SK-N-SH (cell line): ENCODE data around the gene ASB4. TPM values are rescaled to one million over a fixed set of nuclear protein-coding genes. Genes with fewer than 3 reads are reported as not detected.
"Not testable (repeated sequence)": the region's sequence is repeated elsewhere in the genome, so short reads cannot be mapped to it uniquely, and the experiment has no call there.

Experiments used
- CTCF ChIA-PET: fragments of 300-600, 350-600 bp; formaldehyde crosslinking; extraction: SDS; loops from one replicate; lab custom pipeline; 2021; lab: Yijun Ruan, JAX
- POLR2A ChIA-PET: fragments of 350-600 bp; sonication (Branson Sonifier 250); formaldehyde crosslinking; extraction: SDS; loops from one replicate; lab custom pipeline; 2020; ENCODE audit warnings: antibody characterized with exemption, inconsistent platforms; lab: Yijun Ruan, JAX
- DNase-seq: peaks from one replicate; pipeline ENCODE4 v3.0.0; 2012
- H2AFZ ChIP-seq: fragments of 200-600 bp; sonication (generic); 2 replicates; pipeline ENCODE4 v1.8.1; 2016; ENCODE audit warnings: antibody characterized with exemption, mild to moderate bottlenecking, low read depth
- H3F3A ChIP-seq: fragments of 200-600 bp; sonication (generic); replicated peaks from 2 replicates; pipeline ENCODE3; 2016; ENCODE audit warnings: antibody characterized with exemption, mild to moderate bottlenecking; ENCODE audit not compliant: insufficient read depth
- H3K27ac ChIP-seq, 2 experiments: fragments of 200-500 bp in 1 of 2; fragments of 200-600 bp in 1 of 2; sonication (Bioruptor generic) in 1 of 2; sonication (generic), shearing (Covaris generic) in 1 of 2; 2 replicates each; pipeline versions ENCODE4 v1.5.1 to v1.6.1; 2014 to 2016; ENCODE audit warnings: low read depth in 2 of 2, inconsistent platforms in 1 of 2, low read length in 1 of 2, mild to moderate bottlenecking in 1 of 2, mixed read lengths in 1 of 2
- H3K27me3 ChIP-seq: fragments of 200-600 bp; sonication (generic), shearing (Covaris generic); 2 replicates; pipeline ENCODE4 v1.6.1; 2016; ENCODE audit warnings: mixed run types; ENCODE audit not compliant: insufficient read depth
- H3K36me3 ChIP-seq, 2 experiments: fragments of 200-500 bp in 1 of 2; fragments of 200-600 bp in 1 of 2; sonication (Bioruptor generic) in 1 of 2; sonication (generic) in 1 of 2; replicated peaks in 1 of 2; 2 replicates each; pipeline versions ENCODE3 to v1.5.1; 2014 to 2016; ENCODE audit warnings: low read length in 1 of 2, mild to moderate bottlenecking in 1 of 2; ENCODE audit not compliant: insufficient read depth in 2 of 2, control insufficient read depth in 1 of 2
- H3K4me1 ChIP-seq, 2 experiments: fragments of 200-500 bp in 1 of 2; fragments of 200-600 bp in 1 of 2; sonication (Bioruptor generic) in 1 of 2; sonication (generic), shearing (Covaris generic) in 1 of 2; 2 replicates each; pipeline versions ENCODE4 v1.5.1 to v1.6.1; 2014 to 2016; ENCODE audit warnings: low read depth in 1 of 2, low read length in 1 of 2, mixed run types in 1 of 2; ENCODE audit not compliant: insufficient read depth in 2 of 2, control insufficient read depth in 1 of 2
- H3K4me2 ChIP-seq: fragments of 200-600 bp; sonication (generic), shearing (Covaris generic); 2 replicates; pipeline ENCODE4 v1.6.1; 2017; ENCODE audit warnings: mixed run types
- H3K4me3 ChIP-seq, 2 experiments: fragments of 200-500 bp in 1 of 2; fragments of 200-600 bp in 1 of 2; sonication (Bioruptor generic) in 1 of 2; sonication (generic), shearing (Covaris generic) in 1 of 2; 2 replicates each; pipeline versions ENCODE4 v1.5.1 to v1.8.1; 2014 to 2016; ENCODE audit warnings: low read depth in 2 of 2, inconsistent platforms in 1 of 2, low read length in 1 of 2, mild to moderate bottlenecking in 1 of 2, mixed read lengths in 1 of 2, moderate library complexity in 1 of 2
- H3K79me2 ChIP-seq: fragments of 200-600 bp; sonication (generic); 2 replicates; pipeline ENCODE4 v1.8.1; 2017; ENCODE audit warnings: mild to moderate bottlenecking; ENCODE audit not compliant: insufficient read depth
- H3K9ac ChIP-seq: fragments of 200-600 bp; sonication (generic); 2 replicates; pipeline ENCODE4 v1.6.1; 2017; ENCODE audit warnings: mixed run types
- H3K9me2 ChIP-seq: fragments of 200-600 bp; sonication (generic); 2 replicates; pipeline ENCODE4 v1.6.1; 2017; ENCODE audit warnings: mixed run types
- H3K9me3 ChIP-seq: fragments of 200-600 bp; sonication (generic); 2 replicates; pipeline ENCODE4 v1.6.1; 2017; ENCODE audit warnings: mixed run types, mild to moderate bottlenecking, moderate library complexity
- H4K20me1 ChIP-seq: fragments of 200-600 bp; sonication (generic); 2 replicates; pipeline ENCODE4 v1.6.1; 2017; ENCODE audit warnings: mild to moderate bottlenecking, mixed run types; ENCODE audit not compliant: insufficient read depth
- ELF1 ChIP-seq: IDR thresholded peaks from 2 replicates; pipeline ENCODE4 v1.4.0; 2012
- EZH2phosphoT487 ChIP-seq: fragments of 200-600 bp; sonication (generic); IDR thresholded peaks from 2 replicates; pipeline ENCODE4 v1.6.1; 2017; ENCODE audit warnings: low read depth, mixed run types, mild to moderate bottlenecking, antibody characterized with exemption, moderate library complexity, borderline replicate concordance
- FOSL2 ChIP-seq: IDR thresholded peaks from 2 replicates; pipeline ENCODE4 v1.4.0; 2012; ENCODE audit warnings: low read depth, mild to moderate bottlenecking, moderate library complexity, borderline replicate concordance
- GATA2 ChIP-seq: sonication (generic); formaldehyde crosslinking; IDR thresholded peaks from 2 replicates; pipeline ENCODE4 v1.5.0; 2020; ENCODE audit warnings: mild to moderate bottlenecking, missing genetic modification reagents
- JUND ChIP-seq: IDR thresholded peaks from 2 replicates; pipeline ENCODE4 v1.4.0; 2012
- MEF2A ChIP-seq: IDR thresholded peaks from 2 replicates; pipeline ENCODE4 v1.4.0; 2012; ENCODE audit warnings: low read depth, borderline replicate concordance
- NRF1 ChIP-seq: IDR thresholded peaks from 2 replicates; pipeline ENCODE4 v1.6.1; 2012; ENCODE audit warnings: low read depth, mild to moderate bottlenecking, low read length
- RAD21 ChIP-seq: IDR thresholded peaks from 2 replicates; pipeline ENCODE4 v1.6.1; 2012; ENCODE audit warnings: mild to moderate bottlenecking, low read length
- RFX5 ChIP-seq: IDR thresholded peaks from 2 replicates; pipeline ENCODE4 v1.6.1; 2012; ENCODE audit warnings: mild to moderate bottlenecking, improper control_type of control experiment, low read length
- SIN3A ChIP-seq: IDR thresholded peaks from 2 replicates; pipeline ENCODE4 v1.6.1; 2012; ENCODE audit warnings: low read depth, mild to moderate bottlenecking, low read length, moderate library complexity, borderline replicate concordance
- TCF12 ChIP-seq: IDR thresholded peaks from 2 replicates; pipeline ENCODE4 v1.4.0; 2012
- WGBS: methylation state at CpG from one replicate; pipeline ENCODE4 v1.1.6; 2017; ENCODE audit warnings: low lambda C conversion rate; 5-methylcytosine and 5-hydroxymethylcytosine counted together
- polyA plus RNA-seq, 3 experiments: library from polyadenylated mRNA; depleted of rRNA; stranded (reverse); fragments of >200 nt; gene quantifications; 2 replicates each; pipeline ENCODE4 v1.2.3, GENCODE V29; 2012
- TF ChIP-seq, protein P1 (sequence below): fragments of 150-350 bp; IDR thresholded peaks from 2 replicates; pipeline ENCODE4 v1.6.1; 2016; ENCODE audit warnings: mild to moderate bottlenecking, low read depth, low read length
- TF ChIP-seq, protein P2 (sequence below): fragments of 150-350 bp; IDR thresholded peaks from 2 replicates; pipeline ENCODE4 v1.6.1; 2017; ENCODE audit warnings: antibody characterized with exemption, low read length, low read depth, borderline replicate concordance
- TF ChIP-seq, protein P3 (sequence below): IDR thresholded peaks from 2 replicates; pipeline ENCODE4; 2012
- TF ChIP-seq, protein P4 (sequence below): IDR thresholded peaks from 2 replicates; pipeline ENCODE4 v1.4.0; 2012; ENCODE audit warnings: low read depth, borderline replicate concordance

Gene ASB4
- polyA plus RNA-seq, 1 of the 3 experiments (the other 2 are of a cell fraction): not detected

DNA sequence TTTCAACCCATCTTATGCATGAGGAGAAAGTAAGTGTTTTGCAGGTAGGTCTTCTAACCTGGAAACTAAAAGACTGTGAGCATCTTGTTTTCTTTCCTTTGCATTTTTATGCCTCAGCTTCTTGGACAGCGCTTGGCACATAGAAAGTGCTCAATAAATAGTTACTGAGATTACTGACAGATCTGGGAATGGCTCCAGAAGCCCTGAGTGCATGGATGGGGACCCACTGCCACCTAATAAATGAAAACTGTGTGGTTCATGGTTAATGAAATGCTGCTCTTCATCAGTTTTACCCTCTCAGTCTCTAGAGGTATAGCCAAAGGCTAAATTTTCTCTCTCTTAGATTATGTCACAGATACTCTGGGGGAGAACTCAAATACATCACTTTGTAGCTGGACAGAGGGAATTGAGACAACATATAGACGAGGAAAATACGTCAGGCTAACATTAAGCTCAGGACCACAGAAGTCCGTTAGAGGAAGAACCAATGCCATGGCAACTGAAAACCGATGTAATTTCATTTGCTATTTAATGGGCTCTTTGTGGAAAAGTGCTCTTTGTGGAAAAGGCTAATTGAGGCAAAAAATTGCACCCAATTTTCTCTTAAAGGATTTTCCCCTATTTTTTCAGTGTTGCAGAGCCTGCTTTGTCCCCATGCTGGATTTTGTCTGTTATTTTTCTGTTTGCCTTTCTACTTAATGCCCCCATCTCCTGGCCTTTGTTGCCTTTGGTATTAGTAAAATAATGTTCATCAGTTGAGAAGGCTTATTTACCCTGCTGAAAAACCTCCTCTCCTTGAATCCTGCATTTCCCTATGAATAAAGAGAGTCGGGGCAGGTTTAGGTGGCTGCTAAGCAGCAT, 17.8 kb downstream of the ASB4 start:
- no peak overlapping the region for H3K4me3 ChIP-seq
- H3F3A ChIP-seq: peaks cover 30% of the 10 kb centered on the region
- no peaks in the 10 kb centered on the region for H3K9me2 ChIP-seq
- WGBS: 72% methylated on average over 6 of the region's 6 CpGs
- no peak overlapping the region for H3K9ac ChIP-seq
- ChIA-PET POLR2A (no interaction called here), CTCF (interaction anchor here (1.1 to 2.9 kb wide), 5 partner anchors 9 to 187 kb away, joined by 3 to 22 read pairs (median 4); no protein-coding TSS in a partner anchor)
- DNase-seq: no peak
- no peaks in the 10 kb centered on the region for H3K9me3 ChIP-seq
- TF ChIP-seq, protein P1, sequence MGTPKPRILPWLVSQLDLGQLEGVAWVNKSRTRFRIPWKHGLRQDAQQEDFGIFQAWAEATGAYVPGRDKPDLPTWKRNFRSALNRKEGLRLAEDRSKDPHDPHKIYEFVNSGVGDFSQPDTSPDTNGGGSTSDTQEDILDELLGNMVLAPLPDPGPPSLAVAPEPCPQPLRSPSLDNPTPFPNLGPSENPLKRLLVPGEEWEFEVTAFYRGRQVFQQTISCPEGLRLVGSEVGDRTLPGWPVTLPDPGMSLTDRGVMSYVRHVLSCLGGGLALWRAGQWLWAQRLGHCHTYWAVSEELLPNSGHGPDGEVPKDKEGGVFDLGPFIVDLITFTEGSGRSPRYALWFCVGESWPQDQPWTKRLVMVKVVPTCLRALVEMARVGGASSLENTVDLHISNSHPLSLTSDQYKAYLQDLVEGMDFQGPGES: no peak
- TF ChIP-seq TCF12: 0 out of 2 replicates have a peak, but pooled peaks have one; percentile 11
- peaks cover 0 to 9% of the 10 kb centered on the region in 2 experiments; a peak in 1 of 4 replicates for H3K4me1 ChIP-seq
- no peak overlapping the region for H3K27ac ChIP-seq
- H3K79me2 ChIP-seq: no peaks in the 10 kb centered on the region
- no peaks in the 10 kb centered on the region for H4K20me1 ChIP-seq
- H3K27me3 ChIP-seq: no peaks in the 10 kb centered on the region
- H3K4me2 ChIP-seq: no peak overlapping the region
- no peaks in the 10 kb centered on the region for H3K36me3 ChIP-seq
- no peak overlapping the region for H2AFZ ChIP-seq

DNA sequence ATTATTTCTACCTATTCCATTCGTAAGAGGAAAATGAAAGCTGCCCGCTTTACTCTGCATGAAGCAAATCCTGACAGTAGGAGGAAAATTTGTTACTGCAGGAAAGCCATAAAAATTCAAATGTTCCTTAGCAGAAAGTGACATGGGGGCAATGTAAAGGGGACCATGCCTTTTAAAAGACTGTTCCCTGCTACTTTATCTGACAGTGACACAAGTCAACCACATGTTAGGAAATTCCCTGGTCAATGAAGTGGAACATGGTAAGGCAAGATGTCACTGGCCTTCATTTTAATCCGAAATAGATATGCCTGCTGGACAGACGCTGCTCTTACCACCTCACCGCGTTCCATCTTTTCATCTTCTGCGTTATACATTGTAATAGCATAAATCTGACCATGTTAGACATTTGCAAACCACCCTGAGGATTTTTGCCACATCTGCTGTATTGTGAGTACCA, 18.4 kb downstream of the ASB4 start:
- H3K4me3 ChIP-seq, H4K20me1 ChIP-seq, H3K79me2 ChIP-seq, H3K27me3 ChIP-seq, H3K27ac ChIP-seq, H3K36me3 ChIP-seq, H3K9me3 ChIP-seq, H3K4me1 ChIP-seq, H3K4me2 ChIP-seq, H3K9ac ChIP-seq, POLR2A ChIA-PET, DNase-seq, H2AFZ ChIP-seq, H3K9me2 ChIP-seq: not testable (repeated sequence)
- 80% methylated on average over 7 of the region's 7 CpGs for WGBS
- CTCF ChIA-PET: interaction anchor here (1.1 to 2.9 kb wide), 3 partner anchors 8 to 186 kb away, joined by 4 to 22 read pairs (median 10); no protein-coding TSS in a partner anchor
- H3F3A ChIP-seq: peaks cover 26% of the 10 kb centered on the region

DNA sequence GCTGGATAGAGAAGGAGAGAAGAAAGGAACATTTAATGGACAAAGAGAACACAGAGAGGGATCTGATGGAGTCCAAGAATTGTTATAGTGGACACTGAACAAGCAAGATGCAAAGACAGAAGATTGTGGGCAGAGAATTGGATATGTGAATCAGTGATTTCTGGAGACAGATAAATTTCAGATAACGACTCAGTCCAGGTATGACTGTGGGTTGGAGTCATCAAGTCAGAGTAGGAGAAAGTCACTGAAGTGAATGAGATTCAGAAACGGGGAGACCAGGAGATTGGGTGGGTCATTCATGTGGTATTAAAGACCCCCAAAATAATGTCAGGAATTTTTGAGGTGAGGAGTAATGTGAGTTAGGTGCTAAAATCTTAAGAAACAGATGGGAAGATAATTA, 23.0 kb downstream of the ASB4 start:
- Histone ChIP-seq H2AFZ (no peak overlapping the region), H3K9me3 (no peaks in the 10 kb centered on the region), H3K4me3 (no peak overlapping the region), H3K4me1 (peaks cover 0 to 4% of the 10 kb centered on the region in 2 experiments; a peak in 2 of 4 replicates), H3K4me2 (no peak overlapping the region), H3K27me3 (no peaks in the 10 kb centered on the region), H3K27ac (no peak overlapping the region), H3K9me2 (no peaks in the 10 kb centered on the region), H3K9ac (no peak overlapping the region), H4K20me1 (no peaks in the 10 kb centered on the region), H3F3A (no peaks in the 10 kb centered on the region), H3K36me3 (no peaks in the 10 kb centered on the region), H3K79me2 (no peaks in the 10 kb centered on the region)
- ChIA-PET POLR2A (no interaction called here), CTCF (interaction anchor here (0.7 to 8.0 kb wide), 8 partner anchors 13 to 181 kb away, joined by 3 to 292 read pairs (median 6); no protein-coding TSS in a partner anchor)
- 30% methylated on average over 2 of the region's 2 CpGs for WGBS
- no peak for DNase-seq
- TF ChIP-seq NRF1 (no peak), JUND (no peak), FOSL2 (no peak), RAD21 (no peak), SIN3A (no peak), GATA2 (CRISPR knock-in tag) (no peak), ELF1 (no peak), RFX5 (no peak), MEF2A (no peak), EZH2phosphoT487 (no peak)
- TF ChIP-seq, protein P2, sequence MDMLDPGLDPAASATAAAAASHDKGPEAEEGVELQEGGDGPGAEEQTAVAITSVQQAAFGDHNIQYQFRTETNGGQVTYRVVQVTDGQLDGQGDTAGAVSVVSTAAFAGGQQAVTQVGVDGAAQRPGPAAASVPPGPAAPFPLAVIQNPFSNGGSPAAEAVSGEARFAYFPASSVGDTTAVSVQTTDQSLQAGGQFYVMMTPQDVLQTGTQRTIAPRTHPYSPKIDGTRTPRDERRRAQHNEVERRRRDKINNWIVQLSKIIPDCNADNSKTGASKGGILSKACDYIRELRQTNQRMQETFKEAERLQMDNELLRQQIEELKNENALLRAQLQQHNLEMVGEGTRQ: no peak
- TF ChIP-seq, protein P3, sequence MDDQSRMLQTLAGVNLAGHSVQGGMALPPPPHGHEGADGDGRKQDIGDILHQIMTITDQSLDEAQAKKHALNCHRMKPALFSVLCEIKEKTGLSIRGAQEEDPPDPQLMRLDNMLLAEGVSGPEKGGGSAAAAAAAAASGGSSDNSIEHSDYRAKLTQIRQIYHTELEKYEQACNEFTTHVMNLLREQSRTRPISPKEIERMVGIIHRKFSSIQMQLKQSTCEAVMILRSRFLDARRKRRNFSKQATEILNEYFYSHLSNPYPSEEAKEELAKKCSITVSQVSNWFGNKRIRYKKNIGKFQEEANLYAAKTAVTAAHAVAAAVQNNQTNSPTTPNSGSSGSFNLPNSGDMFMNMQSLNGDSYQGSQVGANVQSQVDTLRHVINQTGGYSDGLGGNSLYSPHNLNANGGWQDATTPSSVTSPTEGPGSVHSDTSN: no peak
- TF ChIP-seq, protein P4, sequence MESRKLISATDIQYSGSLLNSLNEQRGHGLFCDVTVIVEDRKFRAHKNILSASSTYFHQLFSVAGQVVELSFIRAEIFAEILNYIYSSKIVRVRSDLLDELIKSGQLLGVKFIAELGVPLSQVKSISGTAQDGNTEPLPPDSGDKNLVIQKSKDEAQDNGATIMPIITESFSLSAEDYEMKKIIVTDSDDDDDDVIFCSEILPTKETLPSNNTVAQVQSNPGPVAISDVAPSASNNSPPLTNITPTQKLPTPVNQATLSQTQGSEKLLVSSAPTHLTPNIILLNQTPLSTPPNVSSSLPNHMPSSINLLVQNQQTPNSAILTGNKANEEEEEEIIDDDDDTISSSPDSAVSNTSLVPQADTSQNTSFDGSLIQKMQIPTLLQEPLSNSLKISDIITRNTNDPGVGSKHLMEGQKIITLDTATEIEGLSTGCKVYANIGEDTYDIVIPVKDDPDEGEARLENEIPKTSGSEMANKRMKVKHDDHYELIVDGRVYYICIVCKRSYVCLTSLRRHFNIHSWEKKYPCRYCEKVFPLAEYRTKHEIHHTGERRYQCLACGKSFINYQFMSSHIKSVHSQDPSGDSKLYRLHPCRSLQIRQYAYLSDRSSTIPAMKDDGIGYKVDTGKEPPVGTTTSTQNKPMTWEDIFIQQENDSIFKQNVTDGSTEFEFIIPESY: no peak
